ENCODE results near the gene BMP6.

Gene BMP6

DNA sequence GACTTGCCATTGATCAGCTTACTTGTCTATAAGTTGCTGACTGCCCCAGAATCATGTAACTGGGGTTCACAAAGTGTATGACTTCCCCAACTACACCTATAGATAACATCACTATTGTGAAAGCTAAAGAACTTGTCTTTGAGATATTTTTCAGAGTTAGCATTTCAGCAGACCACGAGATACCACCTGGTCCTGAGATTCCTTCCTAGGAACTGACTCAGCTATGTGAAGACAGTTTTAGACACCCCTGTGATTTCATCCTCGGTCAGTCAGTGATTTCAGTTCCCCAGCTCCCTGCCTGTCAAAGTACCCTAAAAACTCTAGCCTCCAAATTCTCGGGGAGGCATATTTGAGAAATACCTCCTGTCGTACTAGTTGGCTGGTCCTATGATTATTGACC, 122.3 kb downstream of the BMP6 start:
- Histone ChIP-seq H2AK5ac (ENCODE audit: low read length) (no peak overlapping the region), H4K8ac (ENCODE audit: low read depth, low read length) (no peak overlapping the region), H3K14ac (ENCODE audit: low read length) (no peak overlapping the region), H2BK5ac (ENCODE audit: low read depth, low read length, poor library complexity) (no peak overlapping the region), H3K79me2 (ENCODE audit: control insufficient read depth, insufficient read depth, low read length, poor library complexity) (no peaks in the 10 kb centered on the region), H2AFZ (ENCODE audit: insufficient read depth, low read length, poor library complexity) (no peak overlapping the region), H3K79me1 (ENCODE audit: low read length) (no peaks in the 10 kb centered on the region), H3K4me3 (ENCODE audit: low read depth, low read length) (no peak overlapping the region), H4K91ac (ENCODE audit: low read depth, low read length) (no peak overlapping the region), H3K4me2 (ENCODE audit: low read length) (no peak overlapping the region), H3K9ac (ENCODE audit: low read length) (no peak overlapping the region), H2BK120ac (ENCODE audit: insufficient read depth, low read length, poor library complexity) (no peak overlapping the region), H3K27me3 (ENCODE audit: insufficient read depth, low read length) (no peaks in the 10 kb centered on the region), H3K27ac (ENCODE audit: low read depth, low read length) (no peak overlapping the region), H3K4ac (ENCODE audit: low read depth, low read length) (no peak overlapping the region), H3K4me1 (ENCODE audit: control insufficient read depth in 1 of 2, insufficient read depth in 2 of 2, low read length in 2 of 2) (no peaks in the 10 kb centered on the region), H3K36me3 (ENCODE audit: control insufficient read depth in 1 of 2, insufficient read depth in 2 of 2, low read length in 2 of 2) (no peaks in the 10 kb centered on the region), H2BK12ac (ENCODE audit: low read length) (no peak overlapping the region), H3K18ac (ENCODE audit: low read length) (no peak overlapping the region), H3K23ac (ENCODE audit: low read length) (no peak overlapping the region), H3K9me3 (ENCODE audit: insufficient read depth, low read depth, low read length) (no peaks in the 10 kb centered on the region), H4K12ac (ENCODE audit: low read depth, low read length) (no peak overlapping the region)
- peak in 1 of 2 donors; percentile 10 for DNase-seq
- WGBS (ENCODE audit: extremely low coverage, insufficient coverage, insufficient read length), result no CpG with 5 or more reads among the region's 4 CpGs

DNA sequence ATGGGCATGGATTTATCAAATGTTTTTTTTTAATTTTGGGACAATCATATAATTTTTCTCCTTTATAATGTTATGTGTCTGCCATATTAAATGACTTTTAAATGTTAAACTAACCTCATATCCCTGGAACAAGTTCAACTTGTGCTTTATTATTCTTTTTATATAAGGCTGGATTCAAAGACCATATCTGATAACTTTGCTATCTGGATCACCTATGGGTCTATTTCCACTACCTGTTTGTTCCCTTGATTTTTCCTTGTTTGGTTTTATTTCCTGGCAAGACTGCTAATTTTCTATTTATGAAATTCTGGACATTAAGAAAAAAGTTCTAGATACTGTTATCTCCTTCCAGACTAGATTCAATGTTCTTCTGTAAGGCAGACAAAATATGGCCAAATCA, 125.9 kb downstream of the BMP6 start:
- no peak overlapping the region for H2AFZ ChIP-seq (ENCODE audit: insufficient read depth, low read length, poor library complexity)
- H3K9me3 ChIP-seq (ENCODE audit: insufficient read depth, low read depth, low read length), result no peaks in the 10 kb centered on the region
- H3K4ac ChIP-seq (ENCODE audit: low read depth, low read length), result no peak overlapping the region
- no peak overlapping the region for H3K4me3 ChIP-seq (ENCODE audit: low read depth, low read length)
- H3K9ac ChIP-seq (ENCODE audit: low read length), result no peak overlapping the region
- no peaks in the 10 kb centered on the region for H3K4me1 ChIP-seq (ENCODE audit: control insufficient read depth in 1 of 2, insufficient read depth in 2 of 2, low read length in 2 of 2)
- no peak overlapping the region for H3K14ac ChIP-seq (ENCODE audit: low read length)
- H3K79me2 ChIP-seq (ENCODE audit: control insufficient read depth, insufficient read depth, low read length, poor library complexity), result no peaks in the 10 kb centered on the region
- no peak overlapping the region for H3K23ac ChIP-seq (ENCODE audit: low read length)
- H3K18ac ChIP-seq (ENCODE audit: low read length), result no peak overlapping the region
- H2BK12ac ChIP-seq (ENCODE audit: low read length), result no peak overlapping the region
- no peak overlapping the region for H2AK5ac ChIP-seq (ENCODE audit: low read length)
- no peaks in the 10 kb centered on the region for H3K79me1 ChIP-seq (ENCODE audit: low read length)
- no peak overlapping the region for H4K8ac ChIP-seq (ENCODE audit: low read depth, low read length)
- H4K12ac ChIP-seq (ENCODE audit: low read depth, low read length), result no peak overlapping the region
- no peak overlapping the region for H3K27ac ChIP-seq (ENCODE audit: low read depth, low read length)
- no peak overlapping the region for H3K4me2 ChIP-seq (ENCODE audit: low read length)
- H4K91ac ChIP-seq (ENCODE audit: low read depth, low read length), result no peak overlapping the region
- H3K36me3 ChIP-seq (ENCODE audit: control insufficient read depth in 1 of 2, insufficient read depth in 2 of 2, low read length in 2 of 2), result no peaks in the 10 kb centered on the region
- H3K27me3 ChIP-seq (ENCODE audit: insufficient read depth, low read length), result no peaks in the 10 kb centered on the region
- DNase-seq, result no peak
- H2BK5ac ChIP-seq (ENCODE audit: low read depth, low read length, poor library complexity), result no peak overlapping the region
- no peak overlapping the region for H2BK120ac ChIP-seq (ENCODE audit: insufficient read depth, low read length, poor library complexity)

DNA sequence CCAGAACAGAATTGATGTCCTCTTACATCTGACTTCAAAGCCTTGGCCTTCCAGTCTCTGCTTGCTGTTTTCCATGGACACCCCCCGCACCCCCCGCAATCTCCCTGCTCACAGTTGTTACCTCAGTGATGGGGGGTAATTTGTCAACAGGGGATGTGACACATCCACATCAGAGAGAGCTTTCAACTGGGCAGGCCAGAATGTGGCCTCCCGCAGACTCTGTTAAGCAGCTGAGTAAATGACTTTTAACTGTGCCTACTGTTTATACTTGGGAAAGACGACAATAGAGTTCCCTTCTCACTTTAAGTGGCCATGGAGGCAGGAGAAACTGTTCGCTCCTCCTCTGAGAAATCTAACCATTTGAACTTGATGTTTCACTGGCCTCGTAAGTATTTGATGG, 133.7 kb downstream of the BMP6 start:
- H2BK12ac ChIP-seq (ENCODE audit: low read length), result no peak overlapping the region
- no peaks in the 10 kb centered on the region for H3K27me3 ChIP-seq (ENCODE audit: insufficient read depth, low read length)
- H3K9me3 ChIP-seq (ENCODE audit: insufficient read depth, low read depth, low read length), result no peaks in the 10 kb centered on the region
- no peak overlapping the region for H2BK5ac ChIP-seq (ENCODE audit: low read depth, low read length, poor library complexity)
- no peak overlapping the region for H3K4me2 ChIP-seq (ENCODE audit: low read length)
- H3K27ac ChIP-seq (ENCODE audit: low read depth, low read length), result no peak overlapping the region
- no peak overlapping the region for H2AFZ ChIP-seq (ENCODE audit: insufficient read depth, low read length, poor library complexity)
- no peak for DNase-seq
- H3K79me1 ChIP-seq (ENCODE audit: low read length), result no peaks in the 10 kb centered on the region
- H3K14ac ChIP-seq (ENCODE audit: low read length), result no peak overlapping the region
- H4K91ac ChIP-seq (ENCODE audit: low read depth, low read length), result no peak overlapping the region
- H2AK5ac ChIP-seq (ENCODE audit: low read length), result no peak overlapping the region
- no peak overlapping the region for H3K9ac ChIP-seq (ENCODE audit: low read length)
- H4K8ac ChIP-seq (ENCODE audit: low read depth, low read length), result no peak overlapping the region
- H2BK120ac ChIP-seq (ENCODE audit: insufficient read depth, low read length, poor library complexity), result no peak overlapping the region
- no peaks in the 10 kb centered on the region for H3K36me3 ChIP-seq (ENCODE audit: control insufficient read depth in 1 of 2, insufficient read depth in 2 of 2, low read length in 2 of 2)
- no peak overlapping the region for H3K18ac ChIP-seq (ENCODE audit: low read length)
- H3K79me2 ChIP-seq (ENCODE audit: control insufficient read depth, insufficient read depth, low read length, poor library complexity), result no peaks in the 10 kb centered on the region
- H3K23ac ChIP-seq (ENCODE audit: low read length), result no peak overlapping the region
- no peak overlapping the region for H3K4ac ChIP-seq (ENCODE audit: low read depth, low read length)
- no peak overlapping the region for H3K4me3 ChIP-seq (ENCODE audit: low read depth, low read length)
- WGBS (ENCODE audit: extremely low coverage, insufficient coverage, insufficient read length), result no CpG with 5 or more reads among the region's 6 CpGs
- H4K12ac ChIP-seq (ENCODE audit: low read depth, low read length), result no peak overlapping the region
- no peaks in the 10 kb centered on the region for H3K4me1 ChIP-seq (ENCODE audit: control insufficient read depth in 1 of 2, insufficient read depth in 2 of 2, low read length in 2 of 2)

DNA sequence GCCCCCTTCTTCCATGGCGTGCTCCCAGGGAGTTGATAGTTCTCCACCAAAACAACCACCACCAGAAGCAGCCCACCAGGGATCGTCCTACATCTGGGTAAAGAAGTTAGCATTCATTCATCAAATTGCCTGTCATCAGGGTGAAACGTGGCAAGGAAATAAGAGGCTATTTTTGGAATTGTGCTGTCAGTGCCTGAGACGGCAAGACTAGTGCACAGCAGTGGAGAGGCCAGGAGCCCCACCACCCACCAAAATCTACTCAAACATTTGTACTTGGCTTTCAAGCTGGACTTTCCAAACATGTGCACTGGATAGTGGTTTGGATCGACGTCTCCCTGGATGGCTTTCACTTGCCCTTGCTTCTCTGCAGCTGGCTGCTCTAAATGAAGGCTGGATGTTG, 139.9 kb downstream of the BMP6 start:
- no peak overlapping the region for H4K8ac ChIP-seq (ENCODE audit: low read depth, low read length)
- H4K12ac ChIP-seq (ENCODE audit: low read depth, low read length), result no peak overlapping the region
- H3K18ac ChIP-seq (ENCODE audit: low read length), result no peak overlapping the region
- no peaks in the 10 kb centered on the region for H3K79me2 ChIP-seq (ENCODE audit: control insufficient read depth, insufficient read depth, low read length, poor library complexity)
- H3K4me1 ChIP-seq (ENCODE audit: control insufficient read depth in 1 of 2, insufficient read depth in 2 of 2, low read length in 2 of 2), result no peaks in the 10 kb centered on the region
- no peak overlapping the region for H2AFZ ChIP-seq (ENCODE audit: insufficient read depth, low read length, poor library complexity)
- H2BK12ac ChIP-seq (ENCODE audit: low read length), result no peak overlapping the region
- no peak overlapping the region for H4K91ac ChIP-seq (ENCODE audit: low read depth, low read length)
- no peak overlapping the region for H2BK120ac ChIP-seq (ENCODE audit: insufficient read depth, low read length, poor library complexity)
- no peak overlapping the region for H3K4me2 ChIP-seq (ENCODE audit: low read length)
- no peak overlapping the region for H3K9ac ChIP-seq (ENCODE audit: low read length)
- H3K4ac ChIP-seq (ENCODE audit: low read depth, low read length), result no peak overlapping the region
- no peaks in the 10 kb centered on the region for H3K36me3 ChIP-seq (ENCODE audit: control insufficient read depth in 1 of 2, insufficient read depth in 2 of 2, low read length in 2 of 2)
- no peak for DNase-seq
- H2BK5ac ChIP-seq (ENCODE audit: low read depth, low read length, poor library complexity), result no peak overlapping the region
- no peaks in the 10 kb centered on the region for H3K27me3 ChIP-seq (ENCODE audit: insufficient read depth, low read length)
- no peaks in the 10 kb centered on the region for H3K79me1 ChIP-seq (ENCODE audit: low read length)
- H3K9me3 ChIP-seq (ENCODE audit: insufficient read depth, low read depth, low read length), result no peaks in the 10 kb centered on the region
- WGBS (ENCODE audit: extremely low coverage, insufficient coverage, insufficient read length), result no CpG with 5 or more reads among the region's 6 CpGs
- H2AK5ac ChIP-seq (ENCODE audit: low read length), result no peak overlapping the region
- H3K23ac ChIP-seq (ENCODE audit: low read length), result no peak overlapping the region
- no peak overlapping the region for H3K27ac ChIP-seq (ENCODE audit: low read depth, low read length)
- H3K4me3 ChIP-seq (ENCODE audit: low read depth, low read length), result no peak overlapping the region
- no peak overlapping the region for H3K14ac ChIP-seq (ENCODE audit: low read length)

DNA sequence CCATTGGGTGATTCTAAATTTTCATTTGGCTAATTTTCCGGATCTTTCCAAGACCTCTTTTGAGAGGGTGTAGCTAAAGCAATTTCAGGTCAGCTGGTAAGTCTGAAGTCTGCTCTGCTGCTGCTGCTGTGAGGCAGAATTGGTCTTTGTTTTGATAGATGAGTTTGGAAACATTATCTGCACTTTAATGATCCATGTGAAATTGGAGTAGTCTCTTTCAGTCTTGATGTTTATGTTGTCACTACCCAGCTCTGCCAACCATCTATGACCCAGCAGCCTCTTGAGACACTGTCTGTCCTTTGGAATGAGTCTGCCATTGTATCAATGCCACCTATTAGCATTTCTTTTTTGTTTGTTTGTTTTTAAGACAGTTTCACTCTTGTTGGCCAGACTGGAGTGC, 140.6 kb downstream of the BMP6 start:
- Histone ChIP-seq H2AK5ac (ENCODE audit: low read length) (no peak overlapping the region), H3K4ac (ENCODE audit: low read depth, low read length) (no peak overlapping the region)

More for the DNA sequence above, 140.6 kb downstream of the BMP6 start:
- Histone ChIP-seq H3K9me3 (ENCODE audit: insufficient read depth, low read depth, low read length) (no peaks in the 10 kb centered on the region), H3K23ac (ENCODE audit: low read length) (no peak overlapping the region), H4K12ac (ENCODE audit: low read depth, low read length) (no peak overlapping the region), H4K8ac (ENCODE audit: low read depth, low read length) (no peak overlapping the region), H4K91ac (ENCODE audit: low read depth, low read length) (no peak overlapping the region), H2BK12ac (ENCODE audit: low read length) (no peak overlapping the region), H3K79me1 (ENCODE audit: low read length) (no peaks in the 10 kb centered on the region), H3K27me3 (ENCODE audit: insufficient read depth, low read length) (no peaks in the 10 kb centered on the region), H3K79me2 (ENCODE audit: control insufficient read depth, insufficient read depth, low read length, poor library complexity) (no peaks in the 10 kb centered on the region), H3K14ac (ENCODE audit: low read length) (no peak overlapping the region), H3K4me2 (ENCODE audit: low read length) (no peak overlapping the region), H3K9ac (ENCODE audit: low read length) (no peak overlapping the region), H3K36me3 (ENCODE audit: control insufficient read depth in 1 of 2, insufficient read depth in 2 of 2, low read length in 2 of 2) (no peaks in the 10 kb centered on the region), H3K4me3 (ENCODE audit: low read depth, low read length) (no peak overlapping the region), H3K18ac (ENCODE audit: low read length) (no peak overlapping the region), H2BK120ac (ENCODE audit: insufficient read depth, low read length, poor library complexity) (no peak overlapping the region), H3K27ac (ENCODE audit: low read depth, low read length) (no peak overlapping the region), H3K4me1 (ENCODE audit: control insufficient read depth in 1 of 2, insufficient read depth in 2 of 2, low read length in 2 of 2) (no peaks in the 10 kb centered on the region), H2BK5ac (ENCODE audit: low read depth, low read length, poor library complexity) (no peak overlapping the region), H2AFZ (ENCODE audit: insufficient read depth, low read length, poor library complexity) (no peak overlapping the region)
- no CpG with 5 or more reads among the region's 1 CpG for WGBS (ENCODE audit: extremely low coverage, insufficient coverage, insufficient read length)
- no peak for DNase-seq

Measured in trophoblast cell (in vitro differentiated cells and primary cell).